HEK293 (cell line): ENCODE measurements around the gene NUDCD3.

Experiments used
- CTCF ChIA-PET: fragments of 350-600 bp; formaldehyde crosslinking; extraction: SDS; loops from one replicate; lab custom pipeline; 2021; ENCODE audit warnings: antibody characterized with exemption; lab: Yijun Ruan, JAX
- POLR2A ChIA-PET: fragments of 300-600 bp; formaldehyde crosslinking; extraction: SDS; loops from one replicate; lab custom pipeline; 2020; ENCODE audit warnings: antibody characterized with exemption, inconsistent platforms; lab: Yijun Ruan, JAX
- H3K27ac ChIP-seq: fragments of 200-500 bp; sonication (Bioruptor generic); 2 replicates; pipeline ENCODE4 v1.5.1; 2014; ENCODE audit warnings: low read depth, low read length, control low read depth, inconsistent platforms; ENCODE audit errors: extremely low read depth
- H3K36me3 ChIP-seq, 2 experiments: fragments of 200-500 bp in 1 of 2; sonication (Bioruptor generic) in 1 of 2; 1 replicate in 1 of 2; 2 replicates in 1 of 2; pipeline ENCODE4 v1.5.1; 2014 to 2017; ENCODE audit warnings: inconsistent platforms in 2 of 2, low read length in 2 of 2; ENCODE audit not compliant: control insufficient read depth in 2 of 2, insufficient read depth in 1 of 2
- H3K4me1 ChIP-seq: fragments of 200-500 bp; sonication (Bioruptor generic); 2 replicates; pipeline ENCODE4 v1.5.1; 2014; ENCODE audit warnings: mild to moderate bottlenecking, low read length, inconsistent platforms; ENCODE audit not compliant: control insufficient read depth, insufficient read depth
- H3K4me3 ChIP-seq: 2 replicates; pipeline ENCODE4 v1.5.1; 2011; ENCODE audit warnings: low read depth, mild to moderate bottlenecking, control low read depth, low read length, moderate library complexity
- H3K9me3 ChIP-seq: fragments of 200-500 bp; sonication (Bioruptor generic); 2 replicates; pipeline ENCODE4 v1.5.1; 2014; ENCODE audit warnings: low read depth, low read length, inconsistent platforms; ENCODE audit not compliant: control insufficient read depth, insufficient read depth
- GLIS2 ChIP-seq: fragments of 450-650 bp; formaldehyde crosslinking; IDR thresholded peaks from 2 replicates; pipeline ENCODE4 v1.5.1; 2016; ENCODE audit warnings: missing biosample characterization, missing genetic modification characterization
- KLF10 ChIP-seq: fragments of 450-650 bp; IDR thresholded peaks from 2 replicates; pipeline ENCODE4 v1.5.1; 2018; ENCODE audit warnings: missing biosample characterization, mild to moderate bottlenecking, missing genetic modification characterization
- PRDM1 ChIP-seq: fragments of 450-650 bp; formaldehyde crosslinking; IDR thresholded peaks from 2 replicates; pipeline ENCODE4; 2016; ENCODE audit warnings: missing biosample characterization, missing genetic modification characterization
- SP7 ChIP-seq: fragments of 450-650 bp; formaldehyde crosslinking; IDR thresholded peaks from 2 replicates; pipeline ENCODE4 v1.5.1; 2016; ENCODE audit warnings: missing biosample characterization, missing genetic modification characterization
- ZBTB7A ChIP-seq: fragments of 450-650 bp; formaldehyde crosslinking; IDR thresholded peaks from 2 replicates; pipeline ENCODE4 v1.5.1; 2016; ENCODE audit warnings: low read depth, missing biosample characterization, missing genetic modification characterization
- ZFHX2 ChIP-seq: fragments of 450-650 bp; formaldehyde crosslinking; conservative IDR thresholded peaks from 2 replicates; pipeline ENCODE4 v1.5.1; 2016; ENCODE audit warnings: missing biosample characterization, missing genetic modification characterization
- ZNF132 ChIP-seq: fragments of 450-650 bp; formaldehyde crosslinking; IDR thresholded peaks from 2 replicates; pipeline ENCODE4 v1.5.1; 2017; ENCODE audit warnings: missing biosample characterization, missing genetic modification characterization, borderline replicate concordance
- ZNF138 ChIP-seq: fragments of 450-650 bp; formaldehyde crosslinking; IDR thresholded peaks from 2 replicates; pipeline ENCODE4 v1.5.1; 2016; ENCODE audit warnings: missing biosample characterization, missing genetic modification characterization, borderline replicate concordance
- ZNF19 ChIP-seq: fragments of 450-650 bp; formaldehyde crosslinking; IDR thresholded peaks from 2 replicates; pipeline ENCODE4; 2016; ENCODE audit warnings: missing biosample characterization, missing genetic modification characterization, low read depth
- ZNF202 ChIP-seq: fragments of 450-650 bp; formaldehyde crosslinking; IDR thresholded peaks from 2 replicates; pipeline ENCODE4 v1.5.1; 2016; ENCODE audit warnings: missing biosample characterization, missing genetic modification characterization, borderline replicate concordance
- ZNF214 ChIP-seq: fragments of 450-650 bp; formaldehyde crosslinking; IDR thresholded peaks from 2 replicates; pipeline ENCODE4 v1.5.1; 2017; ENCODE audit warnings: missing biosample characterization, mild to moderate bottlenecking, missing genetic modification characterization, borderline replicate concordance
- ZNF221 ChIP-seq: fragments of 450-650 bp; formaldehyde crosslinking; IDR thresholded peaks from 2 replicates; pipeline ENCODE4 v1.5.1; 2017; ENCODE audit warnings: missing biosample characterization, missing genetic modification characterization, borderline replicate concordance
- ZNF302 ChIP-seq: fragments of 450-650 bp; formaldehyde crosslinking; IDR thresholded peaks from 2 replicates; pipeline ENCODE4 v1.5.1; 2016; ENCODE audit warnings: missing biosample characterization, missing genetic modification characterization, low read depth
- ZNF335 ChIP-seq: fragments of 450-650 bp; formaldehyde crosslinking; conservative IDR thresholded peaks from 2 replicates; pipeline ENCODE4 v1.5.1; 2016; ENCODE audit warnings: missing biosample characterization, missing genetic modification characterization
- ZNF394 ChIP-seq: fragments of 450-650 bp; formaldehyde crosslinking; IDR thresholded peaks from 2 replicates; pipeline ENCODE4 v1.5.1; 2016; ENCODE audit warnings: missing biosample characterization, missing genetic modification characterization, mild to moderate bottlenecking, moderate library complexity, borderline replicate concordance
- ZNF416 ChIP-seq: fragments of 450-650 bp; formaldehyde crosslinking; IDR thresholded peaks from 2 replicates; pipeline ENCODE4 v1.5.1; 2016; ENCODE audit warnings: missing biosample characterization, missing genetic modification characterization
- ZNF473 ChIP-seq: fragments of 450-650 bp; formaldehyde crosslinking; IDR thresholded peaks from 2 replicates; pipeline ENCODE4 v1.5.1; 2017; ENCODE audit warnings: missing biosample characterization, missing genetic modification characterization
- ZNF585B ChIP-seq: fragments of 450-650 bp; formaldehyde crosslinking; IDR thresholded peaks from 2 replicates; pipeline ENCODE4 v1.5.1; 2016; ENCODE audit warnings: missing biosample characterization, missing genetic modification characterization
- ZNF704 ChIP-seq: fragments of 450-650 bp; formaldehyde crosslinking; IDR thresholded peaks from 2 replicates; pipeline ENCODE4 v1.5.1; 2016; ENCODE audit warnings: missing biosample characterization, missing genetic modification characterization
- TF ChIP-seq, protein P1 (sequence below): fragments of 450-650 bp; formaldehyde crosslinking; IDR thresholded peaks from 2 replicates; pipeline ENCODE4 v1.5.1; 2017; ENCODE audit warnings: missing biosample characterization, missing genetic modification characterization
- TF ChIP-seq, protein P2 (sequence below): sonication (generic); formaldehyde crosslinking; IDR thresholded peaks from 2 replicates; pipeline ENCODE4 v1.8.1; 2022; ENCODE audit warnings: mild to moderate bottlenecking, moderate library complexity, missing genetic modification reagents
- TF ChIP-seq, protein P3 (sequence below): fragments of 450-650 bp; formaldehyde crosslinking; IDR thresholded peaks from 2 replicates; pipeline ENCODE4 v1.5.1; 2016; ENCODE audit warnings: missing biosample characterization, missing genetic modification characterization, borderline replicate concordance

Gene NUDCD3

GRCh38 chr7:44511236-44511635, 20.8 kb upstream of the NUDCD3 start:
- no peak overlapping the region for H3K4me3 ChIP-seq
- POLR2A ChIA-PET, result no interaction called here
- H3K9me3 ChIP-seq, result no peaks in the 10 kb centered on the region
- TF ChIP-seq ZNF214 (tag by site-specific recombination) (no peak), ZNF585B (tag by site-specific recombination) (no peak), ZNF138 (tag by site-specific recombination) (no peak), ZNF704 (tag by site-specific recombination) (no peak), ZNF473 (no peak), ZNF302 (tag by site-specific recombination) (no peak)
- TF ChIP-seq, protein P1, sequence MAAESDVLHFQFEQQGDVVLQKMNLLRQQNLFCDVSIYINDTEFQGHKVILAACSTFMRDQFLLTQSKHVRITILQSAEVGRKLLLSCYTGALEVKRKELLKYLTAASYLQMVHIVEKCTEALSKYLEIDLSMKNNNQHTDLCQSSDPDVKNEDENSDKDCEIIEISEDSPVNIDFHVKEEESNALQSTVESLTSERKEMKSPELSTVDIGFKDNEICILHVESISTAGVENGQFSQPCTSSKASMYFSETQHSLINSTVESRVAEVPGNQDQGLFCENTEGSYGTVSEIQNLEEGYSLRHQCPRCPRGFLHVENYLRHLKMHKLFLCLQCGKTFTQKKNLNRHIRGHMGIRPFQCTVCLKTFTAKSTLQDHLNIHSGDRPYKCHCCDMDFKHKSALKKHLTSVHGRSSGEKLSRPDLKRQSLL, result no peak
- TF ChIP-seq, protein P2, sequence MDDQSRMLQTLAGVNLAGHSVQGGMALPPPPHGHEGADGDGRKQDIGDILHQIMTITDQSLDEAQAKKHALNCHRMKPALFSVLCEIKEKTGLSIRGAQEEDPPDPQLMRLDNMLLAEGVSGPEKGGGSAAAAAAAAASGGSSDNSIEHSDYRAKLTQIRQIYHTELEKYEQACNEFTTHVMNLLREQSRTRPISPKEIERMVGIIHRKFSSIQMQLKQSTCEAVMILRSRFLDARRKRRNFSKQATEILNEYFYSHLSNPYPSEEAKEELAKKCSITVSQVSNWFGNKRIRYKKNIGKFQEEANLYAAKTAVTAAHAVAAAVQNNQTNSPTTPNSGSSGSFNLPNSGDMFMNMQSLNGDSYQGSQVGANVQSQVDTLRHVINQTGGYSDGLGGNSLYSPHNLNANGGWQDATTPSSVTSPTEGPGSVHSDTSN (CRISPR knock-in tag), result no peak
- TF ChIP-seq, protein P3, sequence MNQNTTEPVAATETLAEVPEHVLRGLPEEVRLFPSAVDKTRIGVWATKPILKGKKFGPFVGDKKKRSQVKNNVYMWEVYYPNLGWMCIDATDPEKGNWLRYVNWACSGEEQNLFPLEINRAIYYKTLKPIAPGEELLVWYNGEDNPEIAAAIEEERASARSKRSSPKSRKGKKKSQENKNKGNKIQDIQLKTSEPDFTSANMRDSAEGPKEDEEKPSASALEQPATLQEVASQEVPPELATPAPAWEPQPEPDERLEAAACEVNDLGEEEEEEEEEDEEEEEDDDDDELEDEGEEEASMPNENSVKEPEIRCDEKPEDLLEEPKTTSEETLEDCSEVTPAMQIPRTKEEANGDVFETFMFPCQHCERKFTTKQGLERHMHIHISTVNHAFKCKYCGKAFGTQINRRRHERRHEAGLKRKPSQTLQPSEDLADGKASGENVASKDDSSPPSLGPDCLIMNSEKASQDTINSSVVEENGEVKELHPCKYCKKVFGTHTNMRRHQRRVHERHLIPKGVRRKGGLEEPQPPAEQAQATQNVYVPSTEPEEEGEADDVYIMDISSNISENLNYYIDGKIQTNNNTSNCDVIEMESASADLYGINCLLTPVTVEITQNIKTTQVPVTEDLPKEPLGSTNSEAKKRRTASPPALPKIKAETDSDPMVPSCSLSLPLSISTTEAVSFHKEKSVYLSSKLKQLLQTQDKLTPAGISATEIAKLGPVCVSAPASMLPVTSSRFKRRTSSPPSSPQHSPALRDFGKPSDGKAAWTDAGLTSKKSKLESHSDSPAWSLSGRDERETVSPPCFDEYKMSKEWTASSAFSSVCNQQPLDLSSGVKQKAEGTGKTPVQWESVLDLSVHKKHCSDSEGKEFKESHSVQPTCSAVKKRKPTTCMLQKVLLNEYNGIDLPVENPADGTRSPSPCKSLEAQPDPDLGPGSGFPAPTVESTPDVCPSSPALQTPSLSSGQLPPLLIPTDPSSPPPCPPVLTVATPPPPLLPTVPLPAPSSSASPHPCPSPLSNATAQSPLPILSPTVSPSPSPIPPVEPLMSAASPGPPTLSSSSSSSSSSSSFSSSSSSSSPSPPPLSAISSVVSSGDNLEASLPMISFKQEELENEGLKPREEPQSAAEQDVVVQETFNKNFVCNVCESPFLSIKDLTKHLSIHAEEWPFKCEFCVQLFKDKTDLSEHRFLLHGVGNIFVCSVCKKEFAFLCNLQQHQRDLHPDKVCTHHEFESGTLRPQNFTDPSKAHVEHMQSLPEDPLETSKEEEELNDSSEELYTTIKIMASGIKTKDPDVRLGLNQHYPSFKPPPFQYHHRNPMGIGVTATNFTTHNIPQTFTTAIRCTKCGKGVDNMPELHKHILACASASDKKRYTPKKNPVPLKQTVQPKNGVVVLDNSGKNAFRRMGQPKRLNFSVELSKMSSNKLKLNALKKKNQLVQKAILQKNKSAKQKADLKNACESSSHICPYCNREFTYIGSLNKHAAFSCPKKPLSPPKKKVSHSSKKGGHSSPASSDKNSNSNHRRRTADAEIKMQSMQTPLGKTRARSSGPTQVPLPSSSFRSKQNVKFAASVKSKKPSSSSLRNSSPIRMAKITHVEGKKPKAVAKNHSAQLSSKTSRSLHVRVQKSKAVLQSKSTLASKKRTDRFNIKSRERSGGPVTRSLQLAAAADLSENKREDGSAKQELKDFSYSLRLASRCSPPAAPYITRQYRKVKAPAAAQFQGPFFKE (tag by site-specific recombination), result no peak
- no peaks in the 10 kb centered on the region for H3K4me1 ChIP-seq
- CTCF ChIA-PET, result interaction anchor here (1.0 to 1.9 kb wide), 2 partner anchors 23 to 34 kb away, joined by 3 to 7 read pairs; no protein-coding TSS in a partner anchor
- no peak overlapping the region for H3K27ac ChIP-seq
- H3K36me3 ChIP-seq, result no peaks in the 10 kb centered on the region

DNA sequence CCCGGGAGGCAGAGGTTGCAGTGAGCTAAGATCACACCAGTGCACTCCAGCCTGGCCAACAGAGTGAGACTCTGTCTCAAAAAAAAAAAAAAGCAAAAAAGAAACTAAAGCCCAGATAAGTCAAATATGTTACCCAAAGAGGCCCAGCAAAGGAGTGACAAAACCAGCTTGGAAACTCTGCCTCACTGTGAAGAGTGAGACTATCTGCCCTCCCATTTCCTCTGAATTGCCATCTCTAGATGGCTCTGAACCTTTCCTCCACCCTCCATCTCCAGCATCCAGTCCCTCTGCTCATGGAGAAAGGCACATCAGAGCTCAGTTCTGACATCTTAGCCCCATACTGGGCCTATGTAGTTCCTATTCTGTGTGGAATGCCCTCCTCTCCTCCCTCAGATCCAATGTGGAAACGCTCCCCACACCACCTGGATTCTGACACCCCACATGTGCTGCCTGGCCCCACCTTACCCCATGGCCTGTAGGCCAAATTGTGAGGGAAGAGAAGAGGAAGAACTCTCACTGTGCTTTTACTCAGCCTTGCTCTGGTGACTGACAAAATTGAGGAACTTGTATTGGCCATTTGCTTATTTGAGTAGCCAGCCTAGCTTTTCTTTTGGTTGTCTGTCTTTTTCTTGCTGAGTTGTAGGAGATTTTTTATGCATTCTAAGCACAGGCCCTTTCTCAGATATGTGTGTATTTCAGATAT, 18.0 kb upstream of the NUDCD3 start:
- Histone ChIP-seq H3K4me3 (no peak overlapping the region), H3K36me3 (no peaks in the 10 kb centered on the region), H3K27ac (no peak overlapping the region), H3K4me1 (no peaks in the 10 kb centered on the region), H3K9me3 (no peaks in the 10 kb centered on the region)
- ChIA-PET CTCF (interaction anchor here (0.6 to 1.6 kb wide), 2 partner anchors 26 to 268 kb away, joined by 3 to 6 read pairs; no protein-coding TSS in a partner anchor), POLR2A (no interaction called here)
- TF ChIP-seq, protein P1, result no peak
- TF ChIP-seq SP7, result no peak
- no peak for TF ChIP-seq ZNF221 (tag by site-specific recombination)
- TF ChIP-seq ZNF19 (tag by site-specific recombination), result no peak
- no peak for TF ChIP-seq ZNF394 (tag by site-specific recombination)
- TF ChIP-seq ZNF416 (tag by site-specific recombination), result no peak
- no peak for TF ChIP-seq ZNF335 (tag by site-specific recombination)
- TF ChIP-seq KLF10 (tag by site-specific recombination), result no peak
- no peak for TF ChIP-seq ZBTB7A (tag by site-specific recombination)
- TF ChIP-seq ZNF214 (tag by site-specific recombination), result no peak
- TF ChIP-seq ZNF132, result no peak
- TF ChIP-seq PRDM1 (tag by site-specific recombination), result no peak
- no peak for TF ChIP-seq ZFHX2 (tag by site-specific recombination)
- TF ChIP-seq GLIS2, result no peak
- no peak for TF ChIP-seq ZNF202 (tag by site-specific recombination)
